Measurements from ENCODE around the gene EFCAB6.

EFCAB6 gene

DNA sequence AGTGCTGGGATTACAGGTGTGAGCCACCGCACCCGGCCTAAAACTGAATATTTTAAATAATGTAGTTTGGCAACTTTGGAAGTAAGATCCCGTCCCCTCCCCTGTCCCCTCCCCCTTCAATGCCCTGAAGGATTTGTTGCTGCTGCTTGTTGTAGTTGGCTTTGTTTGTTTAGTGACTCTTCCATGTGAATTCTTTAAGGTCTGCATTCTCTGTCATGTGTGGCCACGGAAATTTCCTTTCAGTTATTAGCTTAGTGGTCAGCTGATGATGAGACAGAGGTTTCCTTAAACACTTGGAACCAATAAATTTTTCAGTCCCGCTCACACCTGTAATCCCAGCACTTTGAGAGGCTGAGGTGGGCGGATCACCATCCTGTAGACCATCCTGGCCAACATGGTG lies 290.4 kb downstream of the EFCAB6 start:
- no peak for DNase-seq

DNA sequence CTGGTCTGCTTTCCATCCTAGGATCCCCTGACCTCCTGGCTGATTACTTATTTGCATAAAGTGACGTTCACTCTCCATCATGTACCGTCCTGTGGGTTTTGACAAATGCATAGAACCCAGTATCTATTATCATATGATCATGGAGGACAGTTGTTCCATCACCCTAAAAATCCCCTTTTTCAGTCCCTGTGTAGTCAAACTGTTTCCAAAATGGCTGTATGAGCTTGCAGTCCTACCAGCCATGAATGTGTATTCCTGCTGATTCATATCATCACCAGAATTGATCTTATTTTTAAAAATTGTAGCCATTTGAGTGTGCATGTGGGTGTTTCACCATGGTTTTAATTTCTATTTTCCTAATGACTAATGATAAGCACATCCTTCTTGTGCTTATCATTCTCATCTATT lies 291.5 kb downstream of the EFCAB6 start:
- DNase-seq, result no peak

GRCh38 chr22:43516996-43517635 lies 295.0 kb downstream of the EFCAB6 start:
- no peak for DNase-seq

DNA sequence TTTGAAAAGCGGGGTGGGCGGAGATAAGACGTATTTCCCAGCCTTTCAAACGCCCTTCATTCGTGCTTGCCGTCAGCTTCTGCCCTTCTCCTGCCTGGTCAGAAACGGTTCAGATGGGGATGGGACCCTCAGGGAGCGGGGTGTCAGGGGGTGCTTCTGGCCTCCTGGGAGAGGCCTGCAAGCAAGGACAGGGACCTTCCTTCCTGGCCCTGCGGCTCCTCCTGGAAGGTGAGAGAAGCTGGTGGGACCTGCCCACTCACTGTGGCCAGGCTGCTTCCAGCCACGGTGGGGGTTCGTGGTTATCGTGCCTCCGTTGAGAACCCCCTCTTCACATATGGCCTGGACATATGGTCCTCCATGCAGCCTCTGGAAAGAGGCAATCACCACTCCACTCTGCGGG lies 295.7 kb downstream of the EFCAB6 start:
- no peak for DNase-seq

- DNase-seq, result no peak
These were observed 296.2 kb downstream of the EFCAB6 start for GRCh38 chr22:43515902-43516301.

DNA sequence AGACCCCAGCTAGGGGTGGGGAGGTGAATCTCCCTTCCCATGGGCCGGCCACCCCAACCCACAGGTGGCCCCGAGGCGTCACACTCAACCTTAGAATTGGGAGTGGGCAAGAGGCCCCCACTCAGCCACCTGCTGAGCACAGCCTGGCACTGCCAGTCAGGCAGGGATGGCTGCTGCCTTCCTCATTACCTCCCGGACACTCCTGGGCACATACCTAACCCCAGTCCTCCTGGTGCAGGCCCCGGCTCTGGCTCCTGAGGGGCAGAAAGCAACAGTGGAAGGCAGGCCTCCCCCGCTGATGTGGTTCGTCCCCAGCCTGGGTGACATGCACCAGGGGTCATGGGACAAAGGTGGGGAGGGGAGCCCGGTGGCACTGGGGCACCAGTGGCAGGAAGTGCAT lies 296.7 kb downstream of the EFCAB6 start:
- DNase-seq, result no peak

DNA sequence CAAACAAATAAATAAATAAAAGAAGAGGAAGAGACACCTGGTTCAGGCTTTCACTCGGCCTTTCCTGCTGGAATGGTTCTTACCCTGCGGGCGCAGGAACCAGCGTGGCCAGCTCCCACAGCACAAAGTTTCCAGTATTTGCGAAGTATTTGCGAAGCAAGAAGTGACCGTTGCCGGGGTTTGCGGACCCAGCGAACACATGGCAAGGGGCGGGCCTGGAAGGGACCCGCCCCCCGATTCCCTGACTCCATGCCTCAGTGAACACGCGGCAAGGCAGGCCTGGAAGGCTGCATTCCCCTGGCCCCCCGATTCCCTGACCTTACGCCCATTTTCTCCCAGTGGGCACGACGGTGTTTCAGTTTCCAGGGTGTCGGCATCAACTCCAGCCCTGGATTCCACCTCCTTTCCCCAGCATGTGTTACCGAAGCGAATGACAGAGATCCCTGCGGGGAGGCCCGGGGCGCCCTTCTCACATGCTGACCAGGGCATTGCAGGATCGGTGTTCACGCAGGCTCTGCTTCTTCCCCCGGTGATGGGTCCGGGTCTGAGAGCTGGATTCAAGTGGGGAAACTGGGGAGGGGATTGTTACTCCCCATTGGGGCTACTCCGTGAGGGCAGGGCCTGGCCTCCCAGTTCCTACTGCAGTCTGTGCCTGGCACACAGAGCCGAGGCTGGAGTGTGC lies 297.5 kb downstream of the EFCAB6 start:
- DNase-seq, result no peak

- DNase-seq, result no peak
These were observed 299.8 kb downstream of the EFCAB6 start for GRCh38 chr22:43512279-43512678.

DNA sequence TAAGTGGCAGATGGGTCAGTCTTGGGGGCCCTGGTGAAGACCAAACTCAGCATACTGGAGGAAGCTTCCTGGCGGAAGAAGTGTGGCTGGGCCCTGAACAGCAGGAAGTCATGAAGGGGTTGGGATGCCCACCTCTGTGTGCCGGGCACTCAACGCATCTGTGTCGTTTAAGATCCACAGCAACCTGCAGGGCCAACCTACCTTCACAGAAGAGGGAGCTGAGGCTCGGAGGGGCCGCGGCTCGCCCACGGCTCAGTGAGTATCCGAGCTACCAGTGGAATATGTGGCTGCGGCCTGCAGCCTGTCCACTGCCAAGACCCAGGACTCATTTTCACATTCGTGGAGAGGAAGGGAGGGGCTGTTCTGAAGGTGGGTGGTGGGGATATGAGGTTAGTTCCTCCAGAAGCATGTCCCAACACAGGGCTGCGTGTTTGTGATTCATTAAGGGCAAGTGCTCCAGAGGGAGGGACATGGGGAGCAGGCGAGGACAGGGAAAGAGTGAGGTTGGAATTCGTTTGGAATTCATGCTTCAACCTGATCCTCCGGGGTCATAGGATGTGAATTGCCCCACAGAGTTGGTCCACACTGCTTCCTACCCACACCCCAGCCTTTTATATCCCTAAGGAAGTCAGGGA lies 300.7 kb downstream of the EFCAB6 start:
- no peak for DNase-seq

DNA sequence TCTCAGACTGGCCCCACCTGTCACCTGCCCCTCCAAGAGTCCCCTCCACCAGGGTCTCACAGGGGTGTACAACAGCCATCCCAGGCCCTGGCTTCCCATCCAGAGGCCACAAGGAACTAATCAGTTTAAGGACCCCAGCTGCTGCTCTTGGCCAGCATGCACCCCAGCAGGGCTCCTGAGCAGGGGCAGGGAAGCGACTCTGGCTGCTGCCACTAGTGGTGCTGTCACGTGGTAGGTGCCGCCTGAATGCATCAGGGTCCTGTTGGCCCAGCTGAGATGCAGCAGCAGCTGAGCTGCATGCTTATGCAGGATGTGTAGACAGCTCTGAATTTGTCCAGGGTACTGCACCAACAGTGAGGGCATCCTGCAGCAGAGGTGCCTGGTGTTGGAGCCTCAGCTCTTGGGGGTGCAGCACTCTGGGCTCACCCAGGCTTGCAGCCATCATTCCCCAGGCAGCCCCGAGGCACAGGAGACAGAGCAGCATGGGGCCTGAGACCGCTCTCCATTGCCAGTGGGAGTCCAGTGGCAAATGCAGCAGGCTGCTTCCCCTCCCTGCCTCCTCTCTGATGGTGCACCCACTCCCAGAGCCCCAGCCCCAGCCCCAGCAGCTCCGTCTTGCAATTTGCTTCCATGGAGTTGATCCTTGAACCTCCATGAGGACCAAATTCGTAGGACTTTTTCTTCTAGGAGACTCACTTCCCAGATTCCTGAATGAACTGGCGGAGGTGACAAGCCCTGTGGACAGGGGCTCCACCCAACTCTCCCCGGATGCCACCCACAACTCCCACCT lies 301.6 kb downstream of the EFCAB6 start:
- DNase-seq, result no peak

DNA sequence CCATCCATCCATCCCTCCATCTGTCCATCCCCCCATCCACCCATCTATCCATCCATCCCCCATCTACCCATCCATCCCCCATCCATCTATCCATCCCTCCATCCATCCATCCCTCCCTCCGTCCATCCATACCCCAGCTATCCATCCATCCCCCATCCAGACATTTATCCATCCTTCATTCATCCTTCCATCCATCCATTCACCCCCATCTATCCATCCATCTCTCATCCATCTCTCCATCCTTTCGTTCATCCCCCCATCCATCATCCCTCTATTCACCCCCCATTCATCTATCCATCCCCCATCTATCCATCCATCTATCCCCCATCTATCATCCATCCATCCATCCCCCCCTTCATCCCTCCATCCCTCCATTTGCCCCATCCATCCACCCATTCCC lies 302.8 kb downstream of the EFCAB6 start:
- no peak for DNase-seq

- no peak for DNase-seq
These were observed 303.6 kb downstream of the EFCAB6 start for GRCh38 chr22:43508489-43508888.

DNA sequence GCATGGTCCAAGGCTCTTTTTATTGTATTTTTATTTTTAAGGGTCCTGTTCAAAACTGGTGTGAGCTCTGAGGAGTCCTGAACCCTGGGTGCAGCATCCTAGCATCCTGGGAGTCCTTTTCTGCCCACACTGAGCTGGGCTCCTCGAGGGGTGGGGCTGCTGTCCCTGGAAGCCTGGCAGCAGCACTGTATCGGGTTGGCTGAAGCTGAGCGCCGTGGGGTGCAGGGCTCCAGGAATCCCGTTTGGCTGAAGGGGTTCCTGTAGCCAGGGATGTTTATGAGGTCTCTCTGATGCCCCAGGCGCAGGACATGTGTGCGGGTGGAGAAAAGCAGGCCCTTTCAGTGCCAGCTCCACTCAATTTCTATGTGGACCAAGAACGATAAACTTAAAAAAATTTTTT lies 304.9 kb downstream of the EFCAB6 start:
- no peak for DNase-seq

DNA sequence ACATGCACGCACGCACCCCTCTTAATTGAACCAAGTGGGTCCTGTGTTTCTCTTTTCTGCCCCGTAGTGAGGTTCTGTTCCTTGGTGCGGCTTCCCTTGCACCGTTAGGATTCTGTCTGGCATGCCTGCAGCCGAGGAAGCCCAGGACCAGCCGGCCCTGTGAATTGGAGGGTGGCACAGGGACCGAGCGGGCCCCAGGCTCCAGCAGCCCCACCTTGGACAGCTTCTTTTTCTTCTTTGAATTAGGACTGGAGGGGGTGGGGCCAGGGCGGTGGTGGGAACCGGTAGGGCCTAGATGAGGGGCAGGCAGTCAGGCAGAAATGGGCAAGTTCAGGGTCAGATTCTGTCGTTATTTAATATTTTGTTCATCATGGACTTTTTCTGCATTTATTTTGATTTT lies 305.6 kb downstream of the EFCAB6 start:
- no peak for DNase-seq

- DNase-seq, result no peak
These were observed 306.2 kb downstream of the EFCAB6 start for GRCh38 chr22:43505896-43506295.

DNA sequence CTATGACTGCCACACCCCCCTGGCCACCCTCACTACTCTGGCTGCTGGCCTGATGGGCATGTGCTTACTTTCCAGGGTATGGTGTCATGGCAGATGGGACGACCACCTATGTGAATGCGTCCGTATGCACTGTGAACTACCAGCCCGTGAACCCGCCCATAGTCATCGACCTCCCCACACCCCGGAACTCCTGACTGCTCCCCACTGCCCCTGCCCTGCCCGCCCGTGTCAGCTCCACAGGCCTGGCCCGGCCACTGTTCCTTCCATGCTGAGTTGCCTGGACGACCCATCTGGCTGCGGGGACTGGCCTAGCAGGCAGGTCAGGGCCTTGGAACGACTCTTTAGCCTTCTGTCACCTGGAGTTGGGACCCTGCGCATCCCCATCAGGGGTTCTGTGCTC lies 306.7 kb downstream of the EFCAB6 start:
- no peak for DNase-seq

DNA sequence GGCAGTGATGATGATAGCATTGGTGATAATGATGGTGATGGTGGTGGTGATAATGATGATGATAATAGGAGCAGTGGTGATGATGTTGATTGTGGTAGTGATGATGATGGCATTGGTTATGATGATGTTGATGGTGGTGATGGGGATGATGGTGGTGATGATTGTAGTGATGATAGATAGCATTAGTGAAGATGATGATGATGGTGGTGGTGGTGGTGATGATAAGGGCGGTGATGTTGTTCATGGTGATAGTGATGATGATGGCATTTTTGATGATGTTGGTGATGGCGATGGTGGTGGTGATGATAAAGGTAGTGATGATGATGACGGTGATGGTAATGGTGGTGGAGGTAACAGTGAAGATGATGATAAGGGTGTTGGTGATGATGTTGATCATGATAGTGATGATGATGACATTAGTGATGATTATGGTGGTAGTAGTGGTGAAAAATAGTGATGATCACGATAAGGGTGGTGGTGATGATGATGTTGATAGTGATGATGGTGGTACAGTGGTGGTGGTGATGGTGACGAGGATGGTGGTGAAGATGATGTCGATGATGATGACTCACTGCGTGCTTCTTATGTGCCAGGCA lies 307.3 kb downstream of the EFCAB6 start:
- no peak for DNase-seq

GRCh38 chr22:43504068-43504467 lies 308.0 kb downstream of the EFCAB6 start:
- DNase-seq, result no peak

- no peak for DNase-seq
These were observed 309.7 kb downstream of the EFCAB6 start for GRCh38 chr22:43502306-43502874.

DNA sequence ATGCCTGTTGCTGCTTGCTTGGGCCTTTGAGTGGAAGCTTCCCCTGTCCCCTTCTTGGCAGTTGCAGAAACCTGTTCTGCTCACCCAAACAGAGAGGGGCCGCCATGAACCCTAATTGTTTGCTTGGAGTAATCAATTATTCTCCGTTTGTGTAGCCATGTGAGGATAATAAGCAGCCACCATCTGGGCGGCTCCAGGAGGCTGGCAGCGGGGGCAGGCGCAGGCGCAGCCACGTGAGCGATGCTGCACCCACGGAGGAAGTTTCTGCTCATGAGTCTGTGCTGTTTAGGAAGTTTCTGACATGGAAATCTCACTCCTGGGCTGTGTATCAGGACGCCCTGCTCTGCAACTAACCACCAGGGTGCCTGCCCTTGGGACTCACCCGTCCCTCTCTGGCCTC lies 310.2 kb downstream of the EFCAB6 start:
- DNase-seq, result no peak

GRCh38 chr22:43500792-43501785 lies 311.0 kb downstream of the EFCAB6 start:
- no peak for DNase-seq

DNA sequence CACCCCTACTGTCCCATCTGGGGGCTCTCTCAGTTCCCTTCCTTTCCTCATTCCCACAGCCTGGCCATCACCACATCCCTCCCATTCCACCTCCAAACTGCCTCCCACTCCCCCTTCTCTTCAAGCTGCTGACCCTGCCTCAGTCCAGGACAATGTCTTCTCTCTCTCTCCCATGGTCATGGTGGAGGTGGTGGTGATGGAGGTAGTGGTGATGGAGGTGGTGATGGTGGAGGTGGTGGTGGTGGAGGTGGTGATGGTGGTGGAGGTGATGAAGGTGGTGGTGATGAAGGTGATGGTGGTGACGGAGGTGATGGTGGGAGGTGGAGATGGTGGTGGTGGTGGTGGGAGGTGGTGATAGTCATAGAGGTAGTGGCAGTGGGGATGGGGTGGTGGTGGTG lies 313.2 kb downstream of the EFCAB6 start:
- DNase-seq, result no peak
